Esophagus squamous epithelium (tissue), 4 donors: ENCODE measurements around the gene ANTXR1.

Experiments used
- POLR2A ChIP-seq, 4 donors: fragments of 450-650 bp; IDR thresholded peaks; one replicate each; pipeline ENCODE4 v1.6.1; 2017; ENCODE audit warnings: antibody characterized with exemption in 4 of 4, mild to moderate bottlenecking in 4 of 4, moderate library complexity in 3 of 4
- TF ChIP-seq, protein P1 (sequence below), 6 experiments: fragments of 450-650 bp in 4 of 6; fragments of 200-600 bp in 2 of 6; sonication (generic) in 2 of 6; IDR thresholded peaks; one replicate each; pipeline ENCODE4 v1.5.1; 2016 to 2019; ENCODE audit warnings: antibody characterized with exemption in 6 of 6, mild to moderate bottlenecking in 4 of 6, moderate library complexity in 4 of 6

DNA sequence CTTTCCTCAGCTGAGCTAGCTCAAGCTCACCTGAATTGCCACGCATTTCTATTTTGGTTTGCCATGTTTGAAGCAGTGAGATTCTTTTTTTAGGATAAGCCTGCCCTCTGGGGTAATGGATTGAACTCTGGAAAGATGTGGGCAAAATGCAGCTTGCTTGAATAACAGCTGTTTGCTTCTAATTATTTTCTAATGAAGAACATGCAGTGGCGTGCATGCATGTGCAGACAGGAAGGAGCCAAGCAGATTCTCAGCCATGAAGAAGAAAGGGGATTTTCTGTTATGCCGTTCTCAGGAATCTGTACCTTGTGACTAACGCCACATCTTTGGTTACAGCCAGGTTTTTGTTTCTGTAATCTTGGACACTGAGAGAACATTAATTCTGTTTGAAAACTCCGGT is 171.2 kb downstream of the ANTXR1 start:
- TF ChIP-seq, protein P1, sequence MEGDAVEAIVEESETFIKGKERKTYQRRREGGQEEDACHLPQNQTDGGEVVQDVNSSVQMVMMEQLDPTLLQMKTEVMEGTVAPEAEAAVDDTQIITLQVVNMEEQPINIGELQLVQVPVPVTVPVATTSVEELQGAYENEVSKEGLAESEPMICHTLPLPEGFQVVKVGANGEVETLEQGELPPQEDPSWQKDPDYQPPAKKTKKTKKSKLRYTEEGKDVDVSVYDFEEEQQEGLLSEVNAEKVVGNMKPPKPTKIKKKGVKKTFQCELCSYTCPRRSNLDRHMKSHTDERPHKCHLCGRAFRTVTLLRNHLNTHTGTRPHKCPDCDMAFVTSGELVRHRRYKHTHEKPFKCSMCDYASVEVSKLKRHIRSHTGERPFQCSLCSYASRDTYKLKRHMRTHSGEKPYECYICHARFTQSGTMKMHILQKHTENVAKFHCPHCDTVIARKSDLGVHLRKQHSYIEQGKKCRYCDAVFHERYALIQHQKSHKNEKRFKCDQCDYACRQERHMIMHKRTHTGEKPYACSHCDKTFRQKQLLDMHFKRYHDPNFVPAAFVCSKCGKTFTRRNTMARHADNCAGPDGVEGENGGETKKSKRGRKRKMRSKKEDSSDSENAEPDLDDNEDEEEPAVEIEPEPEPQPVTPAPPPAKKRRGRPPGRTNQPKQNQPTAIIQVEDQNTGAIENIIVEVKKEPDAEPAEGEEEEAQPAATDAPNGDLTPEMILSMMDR (IDR thresholded peaks at IDR 0.05), result no peak
- no peak for TF ChIP-seq POLR2A (IDR thresholded peaks at IDR 0.05)
